22Rv1 (cell line): Measurements from ENCODE around the gene CNEP1R1.

Experiments used
- CTCF ChIP-seq: fragments of 450-650 bp; IDR thresholded peaks from 2 replicates; pipeline ENCODE4 v1.5.1; 2017; ENCODE audit warnings: mild to moderate bottlenecking
- ZFX ChIP-seq: fragments of 450-650 bp; IDR thresholded peaks from 2 replicates; pipeline ENCODE4 v1.6.1; 2017; ENCODE audit warnings: antibody characterized with exemption, borderline replicate concordance

GRCh38 chr16:50015631-50016030 lies 9.4 kb upstream of the CNEP1R1 start:
- TF ChIP-seq CTCF: no peak
- no peak for TF ChIP-seq ZFX
